SHP77 (cell line): ENCODE measurements around the gene FSIP2.
"Not testable (repeated sequence)": the region's sequence is repeated elsewhere in the genome, so short reads cannot be mapped to it uniquely, and the experiment has no call there.

ENCODE experiments used
- DNase-seq, 2 experiments: peaks; one replicate each; lab custom pipeline; 2025; lab: John Stamatoyannopoulos, UW

FSIP2 gene

DNA sequence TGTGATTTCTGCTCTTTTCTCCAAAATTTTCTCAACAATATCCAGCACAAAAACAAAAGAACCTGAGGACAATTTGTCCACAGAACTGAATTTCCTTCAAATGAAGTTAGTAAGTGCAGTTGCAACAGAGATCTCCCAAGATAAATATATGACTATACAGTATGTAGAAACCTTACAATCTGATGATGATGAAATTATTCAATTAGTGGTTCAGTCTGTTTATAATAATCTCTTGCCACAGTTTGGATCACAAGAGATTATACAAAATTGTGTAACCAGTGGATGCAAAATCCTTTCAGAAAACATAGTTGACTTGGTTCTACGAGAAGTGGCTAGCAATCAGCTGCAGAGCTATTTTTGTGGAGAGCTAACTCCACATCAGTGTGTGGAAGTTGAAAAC, 68.7 kb downstream of the FSIP2 start:
- no peak for DNase-seq

- DNase-seq: no peak
These were observed 73.0 kb downstream of the FSIP2 start for GRCh38 chr2:185811580-185811979.

DNA sequence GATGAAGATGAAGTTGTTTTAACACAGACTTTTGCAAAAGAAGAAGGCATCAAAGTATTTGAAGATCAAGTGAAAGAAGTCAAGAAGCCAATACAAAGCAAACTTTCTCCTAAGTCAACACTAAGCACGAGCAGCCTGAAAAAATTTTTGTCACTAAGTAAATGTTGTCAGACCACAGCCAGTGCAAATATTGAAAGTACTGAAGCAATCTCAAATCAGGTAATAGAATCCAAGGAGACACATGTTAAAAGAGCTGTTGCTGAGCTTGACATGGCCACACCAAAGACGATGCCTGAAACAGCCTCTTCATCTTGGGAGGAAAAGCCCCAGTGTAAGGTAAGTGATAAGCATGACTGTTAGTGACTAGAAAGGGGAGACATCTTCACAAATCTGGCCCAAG, 75.1 kb downstream of the FSIP2 start:
- no peak for DNase-seq

GRCh38 chr2:185817991-185818390, 79.4 kb downstream of the FSIP2 start:
- DNase-seq: no peak

DNA sequence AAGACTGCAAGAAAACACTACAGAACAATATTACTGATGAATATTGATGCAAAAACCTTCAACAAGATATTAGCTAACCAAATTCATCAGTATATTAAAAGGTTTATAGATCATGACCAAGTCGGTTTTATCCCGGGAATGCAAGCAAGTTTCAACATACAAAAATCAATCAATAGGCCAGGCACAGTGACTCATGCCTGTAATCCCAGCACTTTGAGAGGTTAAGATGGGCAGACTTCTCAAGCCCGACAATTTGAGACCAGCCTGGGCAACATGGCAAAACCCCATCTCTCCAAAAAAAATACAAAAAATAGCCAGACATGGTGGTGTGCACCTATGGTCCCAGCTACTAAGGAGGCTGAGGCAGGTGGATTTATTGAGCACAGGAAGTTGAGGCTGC, 82.9 kb downstream of the FSIP2 start:
- no peak for DNase-seq

- no peak for DNase-seq
These were observed 85.2 kb downstream of the FSIP2 start for GRCh38 chr2:185823773-185824172.

GRCh38 chr2:185825557-185825956, 87.0 kb downstream of the FSIP2 start:
- DNase-seq: no peak

- no peak for DNase-seq
These were observed 89.7 kb downstream of the FSIP2 start for GRCh38 chr2:185828326-185828725.

- no peak for DNase-seq
These were observed 95.3 kb downstream of the FSIP2 start for GRCh38 chr2:185833864-185834263.

DNA sequence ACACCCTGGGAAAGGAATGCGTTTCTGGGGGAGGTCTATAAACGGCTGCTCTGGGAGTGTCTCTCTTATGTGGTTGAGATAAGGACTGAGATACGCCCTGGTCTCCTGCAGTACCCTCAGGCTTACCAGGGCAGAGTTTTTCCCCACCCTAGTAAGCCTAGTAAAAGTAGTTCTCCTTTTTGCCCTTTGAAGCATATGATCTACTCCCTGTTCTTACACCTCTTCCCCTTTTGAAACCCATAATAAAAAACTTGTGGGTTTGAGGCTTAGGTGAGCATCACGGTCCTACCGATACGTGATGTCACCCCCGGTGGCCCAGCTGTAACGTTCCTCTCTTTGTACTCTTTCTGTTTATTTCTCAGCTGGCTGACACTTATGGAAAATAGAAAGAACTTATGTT, 97.4 kb downstream of the FSIP2 start:
- DNase-seq: no peak

GRCh38 chr2:185854885-185855284, 116.3 kb downstream of the FSIP2 start:
- no peak for DNase-seq

DNA sequence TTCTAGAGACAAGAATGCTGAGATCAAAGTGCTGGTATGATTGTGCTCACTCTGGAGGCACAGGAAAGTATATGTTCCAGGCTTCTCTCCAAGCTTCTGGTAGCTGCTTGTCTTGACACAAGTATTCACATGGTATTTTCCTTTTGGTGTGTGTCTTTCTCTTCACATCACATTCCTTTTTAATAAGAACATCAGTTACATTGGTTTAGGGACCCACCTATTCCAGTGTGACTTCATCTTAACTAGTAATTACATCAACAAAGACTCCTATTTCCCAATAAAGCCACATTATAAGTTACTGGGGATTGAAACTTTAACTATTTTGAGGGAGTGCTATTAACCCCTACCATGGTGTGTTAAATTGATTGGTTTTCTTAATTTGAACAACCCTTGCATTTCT, 119.1 kb downstream of the FSIP2 start:
- DNase-seq: no peak

DNA sequence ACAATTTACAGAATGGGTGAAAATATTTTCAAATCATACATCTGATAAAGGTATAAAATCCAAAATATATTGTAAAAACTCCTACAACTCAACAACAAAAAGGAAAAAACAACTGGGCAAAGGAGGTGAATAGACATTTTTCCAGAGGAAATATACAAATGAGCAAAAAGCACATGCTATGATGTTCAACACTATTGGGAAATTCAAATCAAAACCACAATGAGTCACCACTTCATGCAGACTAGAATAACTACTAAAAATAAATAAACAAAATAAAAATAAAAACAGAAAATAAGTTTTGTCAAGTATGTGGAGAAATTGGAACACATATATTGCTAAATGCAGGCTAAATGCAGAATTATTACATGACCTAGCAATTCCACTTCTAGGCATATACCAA, 120.9 kb downstream of the FSIP2 start:
- no peak for DNase-seq

DNA sequence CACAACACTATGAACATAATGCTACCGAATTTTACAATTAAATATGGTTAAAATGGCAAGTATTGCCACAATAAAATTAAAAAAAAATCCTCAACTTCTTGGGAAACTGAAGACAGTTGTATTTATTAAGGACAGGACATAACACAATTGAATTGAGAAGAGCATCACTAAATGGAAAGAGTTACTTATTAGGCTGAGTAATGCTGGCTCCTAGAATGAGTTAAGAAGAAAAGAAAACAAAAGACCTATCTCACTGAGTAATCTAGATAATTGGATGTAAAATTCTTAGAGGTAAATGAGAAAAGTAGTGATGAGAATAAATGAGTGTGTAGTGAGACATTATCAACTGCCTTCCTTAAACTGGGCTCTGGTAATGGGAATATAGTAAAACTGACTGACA, 121.7 kb downstream of the FSIP2 start:
- no peak for DNase-seq

GRCh38 chr2:185862657-185863398, 124.2 kb downstream of the FSIP2 start:
- DNase-seq: no peak

- DNase-seq: not testable (repeated sequence)
These were observed 126.1 kb downstream of the FSIP2 start for GRCh38 chr2:185864468-185865260.

GRCh38 chr2:185875136-185875931, 136.7 kb downstream of the FSIP2 start:
- no peak for DNase-seq

- no peak for DNase-seq
These were observed 137.6 kb downstream of the FSIP2 start for GRCh38 chr2:185876234-185876633.

GRCh38 chr2:185880396-185880795, 141.8 kb downstream of the FSIP2 start:
- DNase-seq: no peak
